Panc1 (cell line): ENCODE measurements around the gene PDZD8. TPM values are rescaled to one million over a fixed set of nuclear protein-coding genes. Genes with fewer than 3 reads are reported as not detected.

Experiments
- ATAC-seq: fragments of 200-7000 bp; cut with Tn5 transposase; 2 replicates; pipeline ENCODE4 v1.9.1; 2020; ENCODE audit warnings: mild to moderate bottlenecking, moderate library complexity
- BruUV-seq: library from RNA; stranded (reverse); fragments of 400-500 nt; replicated peaks from 2 replicates; lab custom pipeline; 2021; lab: Mats Ljungman, UMichigan
- CTCF ChIA-PET: fragments of 300-600 bp; sonication (Branson Sonifier 250); formaldehyde crosslinking; loops from one replicate; lab custom pipeline; 2022; ENCODE audit warnings: antibody characterized with exemption; lab: Charles Lee
- POLR2A ChIA-PET: fragments of 300-600 bp; sonication (Branson Sonifier 250); formaldehyde crosslinking; loops from one replicate; lab custom pipeline; 2022; ENCODE audit warnings: antibody characterized with exemption; lab: Charles Lee
- DNase-seq: peaks from one replicate; pipeline ENCODE4 v3.0.0-alpha.2; 2010; ENCODE audit warnings: low read depth, low spot score
- H3K27ac ChIP-seq: 2 replicates; pipeline ENCODE4 v1.5.1; 2011; ENCODE audit warnings: mild to moderate bottlenecking, low read length, inconsistent platforms
- H3K27me3 ChIP-seq: fragments of 200-500 bp; sonication (Bioruptor generic); 2 replicates; pipeline ENCODE4 v1.6.0; 2014; ENCODE audit warnings: low read length, inconsistent platforms; ENCODE audit not compliant: control insufficient read depth, insufficient read depth
- H3K36me3 ChIP-seq: fragments of 200-500 bp; sonication (Bioruptor generic); 2 replicates; pipeline ENCODE4 v1.5.1; 2014; ENCODE audit warnings: inconsistent platforms, mild to moderate bottlenecking, low read length, moderate library complexity; ENCODE audit not compliant: control insufficient read depth, insufficient read depth
- H3K4me1 ChIP-seq: 2 replicates; pipeline ENCODE4 v1.5.1; 2011; ENCODE audit warnings: inconsistent platforms, mild to moderate bottlenecking, low read length, moderate library complexity; ENCODE audit not compliant: control insufficient read depth, insufficient read depth
- H3K4me3 ChIP-seq, 2 experiments: 2 replicates each; pipeline ENCODE4 v1.5.1; 2011 to 2012; ENCODE audit warnings: low read depth in 2 of 2, low read length in 2 of 2, mild to moderate bottlenecking in 2 of 2, inconsistent platforms in 1 of 2, moderate library complexity in 1 of 2
- H3K9me3 ChIP-seq: fragments of 200-500 bp; sonication (Bioruptor generic); 2 replicates; pipeline ENCODE4 v1.5.1; 2014; ENCODE audit warnings: low read depth, mild to moderate bottlenecking, inconsistent platforms, low read length, moderate library complexity; ENCODE audit not compliant: control insufficient read depth, insufficient read depth
- CTCF ChIP-seq: fragments of 450-650 bp; IDR thresholded peaks from 2 replicates; pipeline ENCODE4 v1.5.1; 2017; ENCODE audit warnings: mild to moderate bottlenecking
- POLR2AphosphoS5 ChIP-seq: IDR thresholded peaks from 2 replicates; pipeline ENCODE4 v1.6.1; 2012; ENCODE audit warnings: mild to moderate bottlenecking, low read depth, low read length, moderate library complexity
- SIN3A ChIP-seq: IDR thresholded peaks from 2 replicates; pipeline ENCODE4 v1.6.1; 2012; ENCODE audit warnings: low read depth, mild to moderate bottlenecking, low read length, moderate library complexity, borderline replicate concordance; ENCODE audit not compliant: insufficient read depth
- TCF7L2 ChIP-seq: IDR thresholded peaks from 2 replicates; pipeline ENCODE4 v1.6.1; 2011; ENCODE audit warnings: mild to moderate bottlenecking, low read depth, low read length, inconsistent platforms
- in situ Hi-C: cut with HindIII; loops from 2 replicates; pipeline ENCODE4 v1.10.0; 2016; ENCODE audit warnings: low sequenced_read_pairs, low pct_unique_long_range_greater_than_20kb
- intact Hi-C: fragments of 100-400 bp; cut with micrococcal nuclease; formaldehyde crosslinking; loops from one replicate; pipeline ENCODE4 v1.10.0; 2022; ENCODE audit not compliant: unreplicated experiment
- total RNA-seq: library from RNA; stranded (reverse); gene quantifications from one replicate; pipeline ENCODE4 v1.2.1, GENCODE V29; 2021; ENCODE audit not compliant: unreplicated experiment
- TF ChIP-seq, protein P1 (sequence below), 2 experiments: IDR thresholded peaks; 2 replicates each; pipeline ENCODE4 v1.6.1; 2011 to 2012; ENCODE audit warnings: low read depth in 2 of 2, control low read depth in 1 of 2, low read length in 1 of 2, mild to moderate bottlenecking in 1 of 2, moderate library complexity in 1 of 2; ENCODE audit not compliant: insufficient read depth in 1 of 2

Gene PDZD8
- total RNA-seq, 1 experiment from 2014 or later = 44.7 TPM

DNA sequence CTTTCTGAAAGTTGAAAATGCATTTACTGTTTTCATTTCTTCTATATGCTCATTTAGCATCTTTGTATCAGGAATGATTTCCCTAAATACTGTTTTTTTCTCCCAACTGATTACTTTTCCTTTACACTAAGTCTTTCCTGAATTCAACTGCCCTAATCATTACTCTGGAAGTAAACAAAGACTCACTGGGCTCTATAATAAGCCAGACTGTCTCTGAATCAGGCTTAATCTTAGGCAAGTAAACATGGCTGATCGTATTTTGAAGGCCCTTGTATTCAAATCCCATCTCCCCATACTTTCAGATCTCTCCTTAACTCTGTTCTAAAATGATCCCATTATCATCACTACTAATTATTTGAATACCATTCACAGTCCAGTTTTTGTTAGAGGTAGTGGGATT is 61.6 kb downstream of the PDZD8 start:
- ATAC-seq (no peak), DNase-seq (no peak)
- intact Hi-C loops (no loop called here), in situ Hi-C loops (no loop called here)
- no peaks in the 10 kb centered on the region for H3K9me3 ChIP-seq
- ChIA-PET CTCF (no interaction called here), POLR2A (no interaction called here)
- BruUV-seq = no TSS peak
- H3K27me3 ChIP-seq = no peaks in the 10 kb centered on the region
- H3K4me3 ChIP-seq = no peak overlapping the region
- TF ChIP-seq, protein P1, sequence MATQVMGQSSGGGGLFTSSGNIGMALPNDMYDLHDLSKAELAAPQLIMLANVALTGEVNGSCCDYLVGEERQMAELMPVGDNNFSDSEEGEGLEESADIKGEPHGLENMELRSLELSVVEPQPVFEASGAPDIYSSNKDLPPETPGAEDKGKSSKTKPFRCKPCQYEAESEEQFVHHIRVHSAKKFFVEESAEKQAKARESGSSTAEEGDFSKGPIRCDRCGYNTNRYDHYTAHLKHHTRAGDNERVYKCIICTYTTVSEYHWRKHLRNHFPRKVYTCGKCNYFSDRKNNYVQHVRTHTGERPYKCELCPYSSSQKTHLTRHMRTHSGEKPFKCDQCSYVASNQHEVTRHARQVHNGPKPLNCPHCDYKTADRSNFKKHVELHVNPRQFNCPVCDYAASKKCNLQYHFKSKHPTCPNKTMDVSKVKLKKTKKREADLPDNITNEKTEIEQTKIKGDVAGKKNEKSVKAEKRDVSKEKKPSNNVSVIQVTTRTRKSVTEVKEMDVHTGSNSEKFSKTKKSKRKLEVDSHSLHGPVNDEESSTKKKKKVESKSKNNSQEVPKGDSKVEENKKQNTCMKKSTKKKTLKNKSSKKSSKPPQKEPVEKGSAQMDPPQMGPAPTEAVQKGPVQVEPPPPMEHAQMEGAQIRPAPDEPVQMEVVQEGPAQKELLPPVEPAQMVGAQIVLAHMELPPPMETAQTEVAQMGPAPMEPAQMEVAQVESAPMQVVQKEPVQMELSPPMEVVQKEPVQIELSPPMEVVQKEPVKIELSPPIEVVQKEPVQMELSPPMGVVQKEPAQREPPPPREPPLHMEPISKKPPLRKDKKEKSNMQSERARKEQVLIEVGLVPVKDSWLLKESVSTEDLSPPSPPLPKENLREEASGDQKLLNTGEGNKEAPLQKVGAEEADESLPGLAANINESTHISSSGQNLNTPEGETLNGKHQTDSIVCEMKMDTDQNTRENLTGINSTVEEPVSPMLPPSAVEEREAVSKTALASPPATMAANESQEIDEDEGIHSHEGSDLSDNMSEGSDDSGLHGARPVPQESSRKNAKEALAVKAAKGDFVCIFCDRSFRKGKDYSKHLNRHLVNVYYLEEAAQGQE (IDR thresholded peaks at IDR 0.05; ENCODE audit: insufficient read depth in 1 of 2, low read depth in 2 of 2, low read length in 1 of 2) = no peak
- no peak for TF ChIP-seq CTCF
- no peak for TF ChIP-seq POLR2AphosphoS5
- no peak for TF ChIP-seq SIN3A
- no peak for TF ChIP-seq TCF7L2
- no peaks in the 10 kb centered on the region for H3K4me1 ChIP-seq
- peaks cover 2% of the 10 kb centered on the region; the same call in 1 of the 2 replicates for H3K36me3 ChIP-seq
- no peak overlapping the region for H3K27ac ChIP-seq

- TF ChIP-seq SIN3A = no peak
- TF ChIP-seq TCF7L2 = no peak
- TF ChIP-seq, protein P1 (IDR thresholded peaks at IDR 0.05; ENCODE audit: insufficient read depth in 1 of 2, low read depth in 2 of 2, low read length in 1 of 2) = no peak
- TF ChIP-seq CTCF = no peak
- TF ChIP-seq POLR2AphosphoS5 = no peak
- ChIA-PET POLR2A (no interaction called here), CTCF (no interaction called here)
- Histone ChIP-seq H3K27ac (no peak overlapping the region), H3K36me3 (peaks cover 2% of the 10 kb centered on the region; the same call in 1 of the 2 replicates), H3K9me3 (no peaks in the 10 kb centered on the region), H3K4me3 (no peak overlapping the region), H3K27me3 (no peaks in the 10 kb centered on the region), H3K4me1 (no peaks in the 10 kb centered on the region)
- no TSS peak for BruUV-seq
- in situ Hi-C loops = no loop called here
- no peak for ATAC-seq
- DNase-seq = no peak
- intact Hi-C loops = no loop called here
Measured at GRCh38 chr10:117312430-117312829, 62.8 kb downstream of the PDZD8 start.
